Measurements from ENCODE around the gene ITPRIPL1.
"Not testable (repeated sequence)": the region's sequence is repeated elsewhere in the genome, so short reads cannot be mapped to it uniquely, and the experiment has no call there.

The ITPRIPL1 gene

GRCh38 chr2:96294271-96294670 lies 30.8 kb upstream of the ITPRIPL1 start:
- not testable (repeated sequence) for H3K27ac ChIP-seq (ENCODE audit: low read length, poor library complexity, severe bottlenecking); H3K4me2 ChIP-seq (ENCODE audit: low read length, poor library complexity, severe bottlenecking); H3K4me1 ChIP-seq (ENCODE audit: control insufficient read depth, insufficient read depth, low read depth, low read length); H3K14ac ChIP-seq (ENCODE audit: low read length in 2 of 2); DNase-seq; H3K18ac ChIP-seq (ENCODE audit: low read depth in 1 of 2, low read length in 2 of 2); H4K8ac ChIP-seq (ENCODE audit: low read length); H3K27me3 ChIP-seq (ENCODE audit: control insufficient read depth in 1 of 2, insufficient read depth in 1 of 2, low read length in 2 of 2); H3K4me3 ChIP-seq (ENCODE audit: insufficient read depth in 1 of 2, low read depth in 1 of 2, low read length in 2 of 2); H2AK5ac ChIP-seq (ENCODE audit: low read length, severe bottlenecking); H2BK15ac ChIP-seq (ENCODE audit: low read depth, poor library complexity, severe bottlenecking); H4K91ac ChIP-seq (ENCODE audit: low read length); H3K9me3 ChIP-seq (ENCODE audit: control insufficient read depth, low read length); H2BK12ac ChIP-seq (ENCODE audit: low read length in 2 of 2); H2AFZ ChIP-seq (ENCODE audit: low read depth, low read length); H3K4ac ChIP-seq (ENCODE audit: low read depth in 1 of 2, low read length in 2 of 2); H3K23ac ChIP-seq (ENCODE audit: low read length in 2 of 2); H2BK5ac ChIP-seq (ENCODE audit: low read depth, low read length, poor library complexity, severe bottlenecking); H3K9ac ChIP-seq (ENCODE audit: low read length); H2BK120ac ChIP-seq (ENCODE audit: low read depth, low read length)
- WGBS, result 94% methylated on average over 8 of the region's 8 CpGs
- Histone ChIP-seq H3K79me1 (replicated peaks; ENCODE audit: low read length, poor library complexity, severe bottlenecking) (peaks cover 20% of the 10 kb centered on the region), H3K36me3 (ENCODE audit: control insufficient read depth in 1 of 2, insufficient read depth in 2 of 2, low read depth in 1 of 2, low read length in 2 of 2) (peaks cover 70 to 98% of the 10 kb centered on the region in 2 experiments)

DNA sequence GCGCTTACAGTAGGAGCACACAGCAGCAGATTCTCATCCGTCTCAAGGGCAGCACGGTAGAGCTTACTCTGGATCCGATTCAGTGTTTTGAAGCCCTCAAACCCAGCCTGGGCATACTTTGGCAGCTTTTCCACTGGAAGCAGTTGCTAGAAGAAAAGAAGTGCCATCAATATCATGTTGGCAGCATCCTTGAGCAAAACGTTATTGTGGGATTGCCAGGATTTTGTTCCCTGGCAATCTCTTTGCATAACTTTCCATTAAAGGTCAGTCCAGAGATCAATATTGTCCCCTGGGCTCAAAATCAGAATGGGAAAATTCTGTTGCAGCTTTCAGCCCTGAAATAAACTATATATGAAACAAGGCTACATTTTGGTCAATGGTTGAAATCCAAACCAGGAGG lies 28.2 kb upstream of the ITPRIPL1 start:
- Histone ChIP-seq H3K36me3 (ENCODE audit: control insufficient read depth in 1 of 2, insufficient read depth in 2 of 2, low read depth in 1 of 2, low read length in 2 of 2) (peaks cover 55 to 95% of the 10 kb centered on the region in 2 experiments), H3K4me1 (ENCODE audit: control insufficient read depth, insufficient read depth, low read depth, low read length) (no peaks in the 10 kb centered on the region), H3K4me2 (ENCODE audit: low read length, poor library complexity, severe bottlenecking) (no peak overlapping the region), H2BK15ac (ENCODE audit: low read depth, poor library complexity, severe bottlenecking) (no peak overlapping the region), H3K79me1 (replicated peaks; ENCODE audit: low read length, poor library complexity, severe bottlenecking) (peaks cover 31% of the 10 kb centered on the region), H3K9ac (ENCODE audit: low read length) (no peak overlapping the region), H3K14ac (ENCODE audit: low read length in 2 of 2) (no peak overlapping the region), H3K4ac (ENCODE audit: low read depth in 1 of 2, low read length in 2 of 2) (no peak overlapping the region), H3K27ac (ENCODE audit: low read length, poor library complexity, severe bottlenecking) (no peak overlapping the region), H2BK5ac (ENCODE audit: low read depth, low read length, poor library complexity, severe bottlenecking) (no peak overlapping the region), H3K4me3 (ENCODE audit: insufficient read depth in 1 of 2, low read depth in 1 of 2, low read length in 2 of 2) (no peak overlapping the region), H2AFZ (ENCODE audit: low read depth, low read length) (no peak overlapping the region), H2BK120ac (ENCODE audit: low read depth, low read length) (no peak overlapping the region), H4K91ac (ENCODE audit: low read length) (no peak overlapping the region), H3K27me3 (ENCODE audit: control insufficient read depth in 1 of 2, insufficient read depth in 1 of 2, low read length in 2 of 2) (no peaks in the 10 kb centered on the region), H3K18ac (ENCODE audit: low read depth in 1 of 2, low read length in 2 of 2) (no peak overlapping the region), H3K9me3 (ENCODE audit: control insufficient read depth, low read length) (no peaks in the 10 kb centered on the region), H2AK5ac (ENCODE audit: low read length, severe bottlenecking) (no peak overlapping the region), H3K23ac (ENCODE audit: low read length in 2 of 2) (no peak overlapping the region), H2BK12ac (ENCODE audit: low read length in 2 of 2) (no peak overlapping the region), H4K8ac (ENCODE audit: low read length) (no peak overlapping the region)
- WGBS, result 95% methylated on average over 5 of the region's 5 CpGs
- no peak for DNase-seq

- WGBS, result no CpG with 5 or more reads among the region's 1 CpG
- H3K14ac ChIP-seq (ENCODE audit: low read length in 2 of 2), result no peak overlapping the region
These were observed 23.3 kb upstream of the ITPRIPL1 start for GRCh38 chr2:96301865-96302264.

DNA sequence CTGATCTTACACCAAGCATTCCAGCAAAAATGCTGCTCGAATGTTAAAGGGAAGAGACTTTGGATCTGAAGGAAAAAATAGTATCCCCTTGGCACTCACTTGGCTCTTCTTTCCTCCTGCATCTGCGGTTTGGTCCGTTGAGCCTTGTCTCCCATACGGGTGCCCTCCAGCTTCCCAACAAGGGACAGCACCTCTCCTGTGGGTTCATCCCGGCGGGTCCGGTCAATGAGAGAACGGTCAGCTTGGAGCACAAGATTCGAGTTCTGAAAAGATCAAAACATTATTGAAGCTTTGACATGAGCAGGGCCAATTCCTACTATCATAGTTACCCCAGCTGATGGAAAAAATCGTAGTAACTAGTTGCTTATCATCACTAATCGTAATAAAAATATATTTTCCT lies 20.5 kb upstream of the ITPRIPL1 start:
- Histone ChIP-seq H2BK120ac (ENCODE audit: low read depth, low read length) (no peak overlapping the region), H4K8ac (ENCODE audit: low read length) (no peak overlapping the region), H3K79me1 (replicated peaks; ENCODE audit: low read length, poor library complexity, severe bottlenecking) (peaks cover 27% of the 10 kb centered on the region), H3K4me3 (ENCODE audit: insufficient read depth in 1 of 2, low read depth in 1 of 2, low read length in 2 of 2) (peak overlapping the region; percentile 27 to 100), H3K4ac (ENCODE audit: low read depth in 1 of 2, low read length in 2 of 2) (no peak overlapping the region), H3K27ac (ENCODE audit: low read length, poor library complexity, severe bottlenecking) (no peak overlapping the region), H2AFZ (ENCODE audit: low read depth, low read length) (no peak overlapping the region), H2AK5ac (ENCODE audit: low read length, severe bottlenecking) (no peak overlapping the region), H3K14ac (ENCODE audit: low read length in 2 of 2) (no peak overlapping the region), H3K9ac (ENCODE audit: low read length) (peak overlapping the region; percentile 97), H3K9me3 (ENCODE audit: control insufficient read depth, low read length) (no peaks in the 10 kb centered on the region), H3K27me3 (ENCODE audit: control insufficient read depth in 1 of 2, insufficient read depth in 1 of 2, low read length in 2 of 2) (no peaks in the 10 kb centered on the region), H2BK12ac (ENCODE audit: low read length in 2 of 2) (no peak overlapping the region), H3K36me3 (ENCODE audit: control insufficient read depth in 1 of 2, insufficient read depth in 2 of 2, low read depth in 1 of 2, low read length in 2 of 2) (peaks cover 20 to 47% of the 10 kb centered on the region in 2 experiments), H3K23ac (ENCODE audit: low read length in 2 of 2) (no peak overlapping the region), H4K91ac (ENCODE audit: low read length) (no peak overlapping the region), H2BK5ac (ENCODE audit: low read depth, low read length, poor library complexity, severe bottlenecking) (no peak overlapping the region), H3K4me2 (ENCODE audit: low read length, poor library complexity, severe bottlenecking) (peak overlapping the region; percentile 61), H3K18ac (ENCODE audit: low read depth in 1 of 2, low read length in 2 of 2) (no peak overlapping the region), H3K4me1 (ENCODE audit: control insufficient read depth, insufficient read depth, low read depth, low read length) (peaks cover 10% of the 10 kb centered on the region), H2BK15ac (ENCODE audit: low read depth, poor library complexity, severe bottlenecking) (no peak overlapping the region)
- DNase-seq, result no peak
- 74% methylated on average over 10 of the region's 11 CpGs for WGBS

More at GRCh38 chr2:96301865-96302264, 23.3 kb upstream of the ITPRIPL1 start:
- Histone ChIP-seq H2AFZ (ENCODE audit: low read depth, low read length) (no peak overlapping the region), H4K8ac (ENCODE audit: low read length) (no peak overlapping the region), H3K79me1 (replicated peaks; ENCODE audit: low read length, poor library complexity, severe bottlenecking) (peaks cover 36% of the 10 kb centered on the region), H2BK120ac (ENCODE audit: low read depth, low read length) (no peak overlapping the region), H2BK12ac (ENCODE audit: low read length in 2 of 2) (no peak overlapping the region), H3K27me3 (ENCODE audit: control insufficient read depth in 1 of 2, insufficient read depth in 1 of 2, low read length in 2 of 2) (no peaks in the 10 kb centered on the region), H3K4me2 (ENCODE audit: low read length, poor library complexity, severe bottlenecking) (no peak overlapping the region), H3K18ac (ENCODE audit: low read depth in 1 of 2, low read length in 2 of 2) (no peak overlapping the region), H3K4ac (ENCODE audit: low read depth in 1 of 2, low read length in 2 of 2) (no peak overlapping the region), H3K36me3 (ENCODE audit: control insufficient read depth in 1 of 2, insufficient read depth in 2 of 2, low read depth in 1 of 2, low read length in 2 of 2) (peaks cover 42 to 74% of the 10 kb centered on the region in 2 experiments), H3K23ac (ENCODE audit: low read length in 2 of 2) (no peak overlapping the region), H2AK5ac (ENCODE audit: low read length, severe bottlenecking) (no peak overlapping the region), H3K9me3 (ENCODE audit: control insufficient read depth, low read length) (no peaks in the 10 kb centered on the region), H3K4me1 (ENCODE audit: control insufficient read depth, insufficient read depth, low read depth, low read length) (peaks cover 10% of the 10 kb centered on the region), H2BK5ac (ENCODE audit: low read depth, low read length, poor library complexity, severe bottlenecking) (no peak overlapping the region), H3K4me3 (ENCODE audit: insufficient read depth in 1 of 2, low read depth in 1 of 2, low read length in 2 of 2) (no peak overlapping the region), H3K9ac (ENCODE audit: low read length) (no peak overlapping the region), H4K91ac (ENCODE audit: low read length) (no peak overlapping the region), H2BK15ac (ENCODE audit: low read depth, poor library complexity, severe bottlenecking) (no peak overlapping the region), H3K27ac (ENCODE audit: low read length, poor library complexity, severe bottlenecking) (no peak overlapping the region)
- no peak for DNase-seq

Measured in mesenchymal stem cell (in vitro differentiated cells and primary cell).